22Rv1 (cell line): ENCODE data around the gene TRUB1.

Experiments used
- H3K27ac ChIP-seq: fragments of 450-650 bp; 2 replicates; pipeline ENCODE4 v1.5.1; 2017
- CTCF ChIP-seq: fragments of 450-650 bp; IDR thresholded peaks from 2 replicates; pipeline ENCODE4 v1.5.1; 2017; ENCODE audit warnings: mild to moderate bottlenecking
- ZFX ChIP-seq: fragments of 450-650 bp; IDR thresholded peaks from 2 replicates; pipeline ENCODE4 v1.6.1; 2017; ENCODE audit warnings: antibody characterized with exemption, borderline replicate concordance

The TRUB1 gene

DNA sequence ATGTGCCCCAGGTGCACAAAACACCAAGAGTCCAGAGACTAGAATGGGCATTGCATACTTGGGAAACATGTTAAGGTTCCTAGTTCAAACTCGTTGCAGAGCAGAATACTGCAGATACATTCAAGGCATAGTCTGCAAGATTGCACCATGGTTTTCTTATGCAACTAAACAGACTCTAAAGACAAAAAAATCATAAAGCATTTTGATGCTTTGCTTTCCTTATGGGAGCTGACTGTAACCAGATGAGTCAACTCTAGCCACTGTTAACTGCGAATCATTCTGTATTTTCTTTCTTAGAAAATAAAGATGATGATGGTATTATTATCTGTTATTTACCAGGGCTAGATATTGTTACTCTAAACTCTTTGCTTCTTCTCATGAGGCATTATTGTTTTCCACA, 19.7 kb downstream of the TRUB1 start:
- no peak overlapping the region for H3K27ac ChIP-seq

GRCh38 chr10:114962441-114962840, 24.4 kb downstream of the TRUB1 start:
- TF ChIP-seq CTCF (no peak), ZFX (no peak)
- H3K27ac ChIP-seq: no peak overlapping the region

More for the DNA sequence above, 19.7 kb downstream of the TRUB1 start:
- no peak for TF ChIP-seq ZFX
- no peak for TF ChIP-seq CTCF

DNA sequence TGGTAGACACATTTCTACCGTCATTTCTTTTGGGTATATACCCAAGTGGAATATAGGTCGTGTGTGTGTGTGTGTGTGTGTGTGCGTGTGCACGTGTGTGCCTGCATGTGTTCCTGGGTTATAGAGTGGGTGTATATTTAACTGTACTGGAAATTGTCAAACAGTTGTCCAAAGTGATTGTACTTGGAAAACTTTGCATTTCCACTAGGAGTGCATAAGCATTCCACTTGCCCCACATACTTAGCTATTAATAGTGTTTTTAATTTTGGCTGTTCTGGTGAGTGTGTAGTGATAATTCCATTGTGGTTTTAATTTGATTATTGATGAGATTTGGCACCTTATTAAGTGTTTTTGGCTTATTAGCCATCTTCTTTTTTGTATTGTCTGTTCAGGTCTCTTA, 25.9 kb downstream of the TRUB1 start:
- H3K27ac ChIP-seq: no peak overlapping the region
- TF ChIP-seq CTCF (no peak), ZFX (no peak)

GRCh38 chr10:114967071-114967470, 29.1 kb downstream of the TRUB1 start:
- TF ChIP-seq ZFX: no peak

DNA sequence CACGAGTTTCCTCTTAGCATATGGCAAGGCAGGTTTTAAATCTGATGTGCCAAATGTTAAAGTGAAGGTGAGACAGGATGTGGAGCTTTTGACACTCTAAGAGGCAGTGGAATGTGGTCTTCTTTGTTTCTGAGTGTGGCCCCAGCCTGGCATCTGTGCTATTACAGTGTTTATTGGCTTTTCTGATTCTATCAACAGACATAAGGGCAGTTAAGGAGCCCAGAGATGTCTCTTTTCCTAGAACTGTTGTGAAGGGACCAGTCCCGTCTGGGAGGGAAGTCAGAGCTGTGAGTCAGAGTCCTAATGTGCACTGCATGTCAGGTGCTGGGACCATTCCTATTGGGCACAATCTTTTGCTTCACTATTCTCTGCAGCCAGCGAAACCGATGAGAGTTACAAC, 32.5 kb downstream of the TRUB1 start:
- TF ChIP-seq ZFX: no peak
- no peak for TF ChIP-seq CTCF
- H3K27ac ChIP-seq: no peak overlapping the region

More at GRCh38 chr10:114967071-114967470, 29.1 kb downstream of the TRUB1 start:
- H3K27ac ChIP-seq: no peak overlapping the region

GRCh38 chr10:114973306-114973705, 35.3 kb downstream of the TRUB1 start:
- no peak overlapping the region for H3K27ac ChIP-seq
- TF ChIP-seq CTCF (no peak), ZFX (no peak)

DNA sequence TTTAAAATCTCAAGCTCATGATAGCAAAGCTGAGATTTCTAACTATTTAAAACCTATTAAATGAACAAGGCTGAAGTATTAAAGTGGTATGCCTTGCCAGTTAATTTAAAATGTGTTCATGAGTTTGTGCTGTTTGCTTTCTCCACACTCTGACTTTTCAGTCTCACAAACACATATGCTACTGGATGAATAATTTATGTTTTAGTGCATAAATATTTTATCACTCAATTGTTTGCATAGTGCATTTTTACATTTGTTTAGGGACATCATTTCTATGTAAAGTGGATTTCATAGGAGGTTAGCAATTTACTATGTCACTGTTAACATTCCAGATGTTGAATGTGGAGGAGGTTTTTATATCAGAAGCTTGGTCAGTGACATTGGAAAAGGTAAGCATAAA, 36.0 kb downstream of the TRUB1 start:
- no peak overlapping the region for H3K27ac ChIP-seq
- TF ChIP-seq CTCF: no peak

DNA sequence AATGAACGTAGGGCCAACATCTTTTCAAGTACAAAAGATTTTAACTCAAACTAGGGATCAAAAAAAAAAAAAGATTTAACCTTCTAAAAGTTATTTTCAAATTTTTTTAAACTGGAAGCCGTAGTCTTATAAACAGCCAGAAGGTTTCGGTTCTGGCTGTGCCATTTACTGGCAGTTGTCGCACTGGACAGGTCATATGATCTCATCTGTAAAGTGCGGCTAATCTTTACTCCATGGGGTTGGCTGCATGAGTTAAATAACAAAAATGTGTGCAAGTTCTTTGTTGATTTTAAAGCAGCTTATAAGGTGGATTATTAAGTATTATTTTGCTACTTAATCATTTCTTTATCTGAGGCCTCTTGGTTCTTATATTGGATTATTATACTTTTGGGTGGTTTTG, 36.6 kb downstream of the TRUB1 start:
- no peak for TF ChIP-seq CTCF
- no peak for TF ChIP-seq ZFX
- no peak overlapping the region for H3K27ac ChIP-seq
